H7 (cell line): ENCODE data around the gene THAP8. TPM values are rescaled to one million over a fixed set of nuclear protein-coding genes. Genes with fewer than 3 reads are reported as not detected.

Source experiments
- DNase-seq: peaks from one replicate; pipeline ENCODE4 v3.0.0; 2012
- H3K27me3 ChIP-seq: 2 replicates; pipeline ENCODE4 v1.6.0; 2011; ENCODE audit warnings: mild to moderate bottlenecking, low read length; ENCODE audit not compliant: control insufficient read depth, insufficient read depth
- H3K36me3 ChIP-seq: replicated peaks from 2 replicates; pipeline ENCODE4 v1.5.1; 2011; ENCODE audit warnings: low read length; ENCODE audit not compliant: control insufficient read depth, insufficient read depth
- H3K4me3 ChIP-seq: 2 replicates; pipeline ENCODE4 v1.5.1; 2011; ENCODE audit warnings: low read depth, mild to moderate bottlenecking, control low read depth, low read length, moderate library complexity; ENCODE audit not compliant: insufficient read depth
- total RNA-seq: library from RNA; depleted of rRNA; stranded (reverse); fragments of >200 nt; shearing (Covaris generic); gene quantifications from 2 replicates; pipeline ENCODE4 v1.2.3, GENCODE V29; 2014; rRNA removed

Gene THAP8
- 2.9 and 5.4 TPM in 2 replicates for total RNA-seq

- H3K4me3 ChIP-seq = peak within 1 kb of the TSS; percentile 93
- DNase-seq = peak; percentile 98
- H3K36me3 ChIP-seq = peaks cover 8% of the 10 kb centered on the region
- H3K27me3 ChIP-seq = no peaks in the 10 kb centered on the region
Observed at GRCh38 chr19:36054119-36054732, at the start of gene THAP8. THAP8 (minus strand) TSS chr19:36054285; CDS start chr19:36054217, 68 bp downstream.

GRCh38 chr19:36103040-36103626 is 49.0 kb upstream of the THAP8 start:
- no peaks in the 10 kb centered on the region for H3K27me3 ChIP-seq
- peaks cover 39% of the 10 kb centered on the region for H3K36me3 ChIP-seq
- no peak overlapping the region for H3K4me3 ChIP-seq
- DNase-seq = no peak

GRCh38 chr19:36101550-36102327 is 47.7 kb upstream of the THAP8 start:
- Histone ChIP-seq H3K36me3 (peaks cover 43% of the 10 kb centered on the region), H3K4me3 (no peak overlapping the region), H3K27me3 (no peaks in the 10 kb centered on the region)
- no peak for DNase-seq

- H3K27me3 ChIP-seq = no peaks in the 10 kb centered on the region
- H3K36me3 ChIP-seq = peaks cover 46% of the 10 kb centered on the region
Observed at GRCh38 chr19:36100476-36100875, 46.4 kb upstream of the THAP8 start.

GRCh38 chr19:36099166-36099785 is 45.2 kb upstream of the THAP8 start:
- peaks cover 45% of the 10 kb centered on the region for H3K36me3 ChIP-seq
- DNase-seq = no peak
- no peak overlapping the region for H3K4me3 ChIP-seq
- no peaks in the 10 kb centered on the region for H3K27me3 ChIP-seq

More at GRCh38 chr19:36100476-36100875, 46.4 kb upstream of the THAP8 start:
- no peak for DNase-seq
- H3K4me3 ChIP-seq = no peak overlapping the region

- Histone ChIP-seq H3K27me3 (no peaks in the 10 kb centered on the region), H3K4me3 (no peak overlapping the region), H3K36me3 (peaks cover 35% of the 10 kb centered on the region)
- no peak for DNase-seq
Observed at GRCh38 chr19:36097036-36097435, 43.0 kb upstream of the THAP8 start.

- no peaks in the 10 kb centered on the region for H3K27me3 ChIP-seq
- DNase-seq = no peak
- H3K4me3 ChIP-seq = no peak overlapping the region
- H3K36me3 ChIP-seq = peaks cover 39% of the 10 kb centered on the region
Observed at GRCh38 chr19:36093687-36094086, 39.6 kb upstream of the THAP8 start.

- no peak for DNase-seq
- Histone ChIP-seq H3K27me3 (no peaks in the 10 kb centered on the region), H3K36me3 (peaks cover 42% of the 10 kb centered on the region), H3K4me3 (no peak overlapping the region)
Observed at GRCh38 chr19:36093146-36093662, 39.1 kb upstream of the THAP8 start.

- no peak for DNase-seq
- H3K27me3 ChIP-seq = no peaks in the 10 kb centered on the region
- H3K36me3 ChIP-seq = peaks cover 43% of the 10 kb centered on the region
- no peak overlapping the region for H3K4me3 ChIP-seq
Observed at GRCh38 chr19:36092566-36092965, 38.5 kb upstream of the THAP8 start.

GRCh38 chr19:36090910-36091695 is 37.0 kb upstream of the THAP8 start:
- DNase-seq = no peak
- Histone ChIP-seq H3K4me3 (no peak overlapping the region), H3K27me3 (no peaks in the 10 kb centered on the region), H3K36me3 (peaks cover 44% of the 10 kb centered on the region)

- H3K4me3 ChIP-seq = no peak overlapping the region
- no peaks in the 10 kb centered on the region for H3K27me3 ChIP-seq
- H3K36me3 ChIP-seq = peaks cover 42% of the 10 kb centered on the region
- no peak for DNase-seq
Observed at GRCh38 chr19:36089847-36090246, 35.8 kb upstream of the THAP8 start.

- H3K4me3 ChIP-seq = no peak overlapping the region
- no peak for DNase-seq
- H3K36me3 ChIP-seq = peaks cover 53% of the 10 kb centered on the region
- H3K27me3 ChIP-seq = no peaks in the 10 kb centered on the region
Observed at GRCh38 chr19:36086326-36086725, 32.2 kb upstream of the THAP8 start.

GRCh38 chr19:36084231-36085009 is 30.3 kb upstream of the THAP8 start:
- H3K36me3 ChIP-seq = peaks cover 48% of the 10 kb centered on the region

More at GRCh38 chr19:36084231-36085009, 30.3 kb upstream of the THAP8 start:
- Histone ChIP-seq H3K4me3 (no peak overlapping the region), H3K27me3 (no peaks in the 10 kb centered on the region)
- no peak for DNase-seq
